Measurements from ENCODE around the gene RRP36. TPM values are rescaled to one million over a fixed set of nuclear protein-coding genes. Genes with fewer than 3 reads are reported as not detected.
A peak's percentile ranks its signal among the peaks of the same experiment; 100 is the strongest.

The RRP36 gene
- total RNA-seq, 1 donor from 2014 or later = 39.4 TPM

- no peak for TF ChIP-seq CTCF (IDR thresholded peaks at IDR 0.05)
- Histone ChIP-seq H3K27me3 (no peaks in the 10 kb centered on the region), H3K27ac (no peak overlapping the region), H3K9me3 (no peaks in the 10 kb centered on the region), H3K36me3 (peaks cover 4% of the 10 kb centered on the region), H3K4me1 (no peaks in the 10 kb centered on the region), H3K4me3 (no peak overlapping the region)
- intact Hi-C loops (cut with DNase I) = no loop called here
- ATAC-seq = no peak
- DNase-seq = no peak
Observed at GRCh38 chr6:43001843-43002242, 19.6 kb upstream of the RRP36 start.

- Histone ChIP-seq H3K4me3 (no peak overlapping the region), H3K9me3 (no peaks in the 10 kb centered on the region), H3K27ac (no peak overlapping the region), H3K36me3 (peaks cover 43% of the 10 kb centered on the region), H3K27me3 (no peaks in the 10 kb centered on the region), H3K4me1 (no peaks in the 10 kb centered on the region)
- intact Hi-C loops (cut with DNase I) = no loop called here
- TF ChIP-seq CTCF (IDR thresholded peaks at IDR 0.05) = no peak
- ATAC-seq = no peak
- DNase-seq = no peak
Observed at GRCh38 chr6:43005844-43006243, 15.6 kb upstream of the RRP36 start.

- H3K27ac ChIP-seq = no peak overlapping the region
- no peaks in the 10 kb centered on the region for H3K27me3 ChIP-seq
- H3K4me3 ChIP-seq = no peak overlapping the region
- no peaks in the 10 kb centered on the region for H3K4me1 ChIP-seq
- H3K9me3 ChIP-seq = no peaks in the 10 kb centered on the region
- DNase-seq (no peak), ATAC-seq (no peak)
- intact Hi-C loops (cut with DNase I) = no loop called here
- no peak for TF ChIP-seq CTCF (IDR thresholded peaks at IDR 0.05)
- peaks cover 47% of the 10 kb centered on the region for H3K36me3 ChIP-seq
Observed at GRCh38 chr6:43006251-43006650, 15.2 kb upstream of the RRP36 start.

- peaks cover 56% of the 10 kb centered on the region for H3K36me3 ChIP-seq
- no peak overlapping the region for H3K4me3 ChIP-seq
- no peaks in the 10 kb centered on the region for H3K27me3 ChIP-seq
- H3K27ac ChIP-seq = no peak overlapping the region
- DNase-seq (no peak), ATAC-seq (no peak)
- intact Hi-C loops (cut with DNase I) = no loop called here
- H3K4me1 ChIP-seq = no peaks in the 10 kb centered on the region
- no peaks in the 10 kb centered on the region for H3K9me3 ChIP-seq
- no peak for TF ChIP-seq CTCF (IDR thresholded peaks at IDR 0.05)
Observed at GRCh38 chr6:43007126-43007525, 14.3 kb upstream of the RRP36 start.

- H3K36me3 ChIP-seq = peaks cover 58% of the 10 kb centered on the region
- H3K9me3 ChIP-seq = no peaks in the 10 kb centered on the region
- no peak for DNase-seq
- no peaks in the 10 kb centered on the region for H3K27me3 ChIP-seq
- ATAC-seq = no peak
- intact Hi-C loops (cut with DNase I) = no loop called here
- H3K27ac ChIP-seq = no peak overlapping the region
- no peak overlapping the region for H3K4me3 ChIP-seq
- TF ChIP-seq CTCF (IDR thresholded peaks at IDR 0.05) = peak; percentile 20
- H3K4me1 ChIP-seq = peaks cover 10% of the 10 kb centered on the region
Observed at GRCh38 chr6:43009124-43009523, 12.3 kb upstream of the RRP36 start.

GRCh38 chr6:43011207-43011606 lies 10.2 kb upstream of the RRP36 start:
- no peak for DNase-seq
- intact Hi-C loops (cut with DNase I) = no loop called here
- Histone ChIP-seq H3K4me3 (no peak overlapping the region), H3K27me3 (no peaks in the 10 kb centered on the region), H3K36me3 (peaks cover 58% of the 10 kb centered on the region), H3K9me3 (no peaks in the 10 kb centered on the region), H3K4me1 (peaks cover 25% of the 10 kb centered on the region), H3K27ac (no peak overlapping the region)
- no peak for ATAC-seq
- TF ChIP-seq CTCF (IDR thresholded peaks at IDR 0.05) = no peak
